Neural progenitor cell (in vitro differentiated cells): ENCODE measurements around the gene LRRN3. TPM values are rescaled to one million over a fixed set of nuclear protein-coding genes. Genes with fewer than 3 reads are reported as not detected.

Source experiments
- DNase-seq: peaks from one replicate; pipeline ENCODE4 v3.0.0-alpha.2; 2016; ENCODE audit warnings: low spot score
- H2AFZ ChIP-seq: fragments of 200-600 bp; sonication (generic); replicated peaks from 2 replicates; pipeline ENCODE4 v1.6.1; 2016; ENCODE audit warnings: antibody characterized with exemption
- H3F3A ChIP-seq: fragments of 200-600 bp; sonication (generic); 2 replicates; pipeline ENCODE4 v1.6.1; 2016; ENCODE audit warnings: antibody characterized with exemption, low read depth
- H3K27ac ChIP-seq: fragments of 200-600 bp; sonication (generic); 2 replicates; pipeline ENCODE4 v1.5.1; 2016; ENCODE audit warnings: mild to moderate bottlenecking
- H3K27me3 ChIP-seq: fragments of 200-600 bp; sonication (generic); 2 replicates; pipeline ENCODE4 v1.6.1; 2016; ENCODE audit warnings: mild to moderate bottlenecking, moderate library complexity
- H3K36me3 ChIP-seq: fragments of 200-600 bp; sonication (generic); 2 replicates; pipeline ENCODE4 v1.5.1; 2016
- H3K4me1 ChIP-seq: fragments of 200-600 bp; sonication (generic); 2 replicates; pipeline ENCODE4 v1.6.1; 2016; ENCODE audit warnings: mixed run types
- H3K4me2 ChIP-seq: fragments of 200-600 bp; sonication (generic); 2 replicates; pipeline ENCODE4 v1.6.1; 2016
- H3K4me3 ChIP-seq: fragments of 200-600 bp; sonication (generic); 2 replicates; pipeline ENCODE4 v1.5.1; 2016
- H3K79me2 ChIP-seq: fragments of 200-600 bp; sonication (generic); 2 replicates; pipeline ENCODE4 v1.6.1; 2016; ENCODE audit warnings: low read depth
- H3K9ac ChIP-seq: fragments of 200-600 bp; sonication (generic); 2 replicates; pipeline ENCODE4 v1.6.1; 2016
- H3K9me3 ChIP-seq: fragments of 200-600 bp; sonication (generic); 2 replicates; pipeline ENCODE4 v1.5.1; 2016; ENCODE audit warnings: low read depth
- H4K20me1 ChIP-seq: fragments of 200-600 bp; sonication (generic); 2 replicates; pipeline ENCODE4 v1.6.1; 2016; ENCODE audit warnings: low read depth
- H3K27ac Mint-ChIP-seq: 3 replicates; pipeline ENCODE4 v1.8.0; 2021; ENCODE audit warnings: mixed read lengths
- H3K27me3 Mint-ChIP-seq: 2 replicates; pipeline ENCODE4 v1.8.0; 2022; ENCODE audit warnings: low read depth, mild to moderate bottlenecking, inconsistent platforms, moderate library complexity, mixed read lengths; ENCODE audit not compliant: insufficient read depth
- H3K36me3 Mint-ChIP-seq: 3 replicates; pipeline ENCODE4 v1.8.0; 2021; ENCODE audit warnings: mixed read lengths
- H3K4me1 Mint-ChIP-seq: 3 replicates; pipeline ENCODE4 v1.8.0; 2021; ENCODE audit warnings: mixed read lengths
- H3K4me3 Mint-ChIP-seq: 3 replicates; pipeline ENCODE4 v1.8.0; 2021; ENCODE audit warnings: mild to moderate bottlenecking, moderate library complexity, mixed read lengths
- H3K9me3 Mint-ChIP-seq: 3 replicates; pipeline ENCODE4 v1.8.0; 2020; ENCODE audit warnings: mixed read lengths
- CTCF ChIP-seq: fragments of 200-600 bp; sonication (generic); IDR thresholded peaks from 2 replicates; pipeline ENCODE4 v1.5.1; 2017; ENCODE audit warnings: antibody characterized with exemption, mild to moderate bottlenecking
- EZH2 ChIP-seq: fragments of 200-600 bp; sonication (generic); IDR thresholded peaks from 2 replicates; pipeline ENCODE4 v1.6.1; 2017; ENCODE audit warnings: antibody characterized with exemption, mild to moderate bottlenecking, moderate library complexity
- EZH2phosphoT487 ChIP-seq: fragments of 200-600 bp; sonication (generic); IDR thresholded peaks from 2 replicates; pipeline ENCODE4 v1.6.1; 2017; ENCODE audit warnings: antibody characterized with exemption
- total RNA-seq: library from RNA; depleted of rRNA; stranded (reverse); fragments of >200 nt; gene quantifications from 2 replicates; pipeline ENCODE4 v1.2.3, GENCODE V29; 2015; ENCODE audit warnings: low replicate concordance

Gene LRRN3
- total RNA-seq, 1 donor from 2014 or later = 2.4 TPM

GRCh38 chr7:111164442-111164841, 73.5 kb downstream of the LRRN3 start:
- Histone ChIP-seq H3K9me3 (no peaks in the 10 kb centered on the region), H3K79me2 (no peaks in the 10 kb centered on the region)
- H3K27ac Mint-ChIP-seq = no peak overlapping the region

GRCh38 chr7:111168182-111168581, 77.3 kb downstream of the LRRN3 start:
- no peaks in the 10 kb centered on the region for H3K9me3 ChIP-seq
- H4K20me1 ChIP-seq = no peaks in the 10 kb centered on the region
- peaks cover 15% of the 10 kb centered on the region for H3K4me1 Mint-ChIP-seq
- H3K4me2 ChIP-seq = no peak overlapping the region
- no peaks in the 10 kb centered on the region for H3K27me3 Mint-ChIP-seq
- H3K79me2 ChIP-seq = no peaks in the 10 kb centered on the region
- TF ChIP-seq EZH2phosphoT487 = no peak
- no peak for TF ChIP-seq CTCF
- TF ChIP-seq EZH2 = no peak
- H2AFZ ChIP-seq = no peak overlapping the region
- H3K9ac ChIP-seq = no peak overlapping the region
- H3K9me3 Mint-ChIP-seq = no peaks in the 10 kb centered on the region
- no peak for DNase-seq
- no peak overlapping the region for H3K27ac Mint-ChIP-seq
- no peaks in the 10 kb centered on the region for H3F3A ChIP-seq
- no peaks in the 10 kb centered on the region for H3K36me3 ChIP-seq
- H3K27ac ChIP-seq = no peak overlapping the region
- no peaks in the 10 kb centered on the region for H3K4me1 ChIP-seq
- no peaks in the 10 kb centered on the region for H3K27me3 ChIP-seq
- H3K4me3 Mint-ChIP-seq = no peak overlapping the region
- no peak overlapping the region for H3K4me3 ChIP-seq
- H3K36me3 Mint-ChIP-seq = no peaks in the 10 kb centered on the region

More at GRCh38 chr7:111164442-111164841, 73.5 kb downstream of the LRRN3 start:
- no peaks in the 10 kb centered on the region for H3F3A ChIP-seq
- H4K20me1 ChIP-seq = no peaks in the 10 kb centered on the region
- no peak overlapping the region for H3K4me3 ChIP-seq
- no peaks in the 10 kb centered on the region for H3K27me3 ChIP-seq
- no peaks in the 10 kb centered on the region for H3K36me3 ChIP-seq
- no peak overlapping the region for H3K4me2 ChIP-seq
- H3K4me1 ChIP-seq = no peaks in the 10 kb centered on the region
- no peak for TF ChIP-seq CTCF
- no peak overlapping the region for H2AFZ ChIP-seq
- Mint-ChIP-seq H3K4me1 (peaks cover 13% of the 10 kb centered on the region), H3K27me3 (no peaks in the 10 kb centered on the region), H3K36me3 (no peaks in the 10 kb centered on the region), H3K4me3 (no peak overlapping the region), H3K9me3 (no peaks in the 10 kb centered on the region)
- no peak for DNase-seq
- no peak overlapping the region for H3K27ac ChIP-seq
- H3K9ac ChIP-seq = no peak overlapping the region

- no peak overlapping the region for H3K4me3 Mint-ChIP-seq
Observed at GRCh38 chr7:111172564-111173257, 81.8 kb downstream of the LRRN3 start.

More at GRCh38 chr7:111172564-111173257, 81.8 kb downstream of the LRRN3 start:
- Histone ChIP-seq H3K4me2 (no peak overlapping the region), H3K4me1 (no peaks in the 10 kb centered on the region), H3K4me3 (no peak overlapping the region), H2AFZ (no peak overlapping the region), H3K9me3 (no peaks in the 10 kb centered on the region), H3F3A (no peaks in the 10 kb centered on the region), H3K27me3 (no peaks in the 10 kb centered on the region), H4K20me1 (no peaks in the 10 kb centered on the region), H3K9ac (no peak overlapping the region), H3K79me2 (no peaks in the 10 kb centered on the region), H3K27ac (no peak overlapping the region), H3K36me3 (no peaks in the 10 kb centered on the region)
- no peak for DNase-seq
- H3K36me3 Mint-ChIP-seq = no peaks in the 10 kb centered on the region
- TF ChIP-seq EZH2phosphoT487 = no peak
- no peak for TF ChIP-seq CTCF
- TF ChIP-seq EZH2 = no peak
- peaks cover 12% of the 10 kb centered on the region for H3K4me1 Mint-ChIP-seq
- no peak overlapping the region for H3K27ac Mint-ChIP-seq
- H3K27me3 Mint-ChIP-seq = no peaks in the 10 kb centered on the region
- no peaks in the 10 kb centered on the region for H3K9me3 Mint-ChIP-seq
